Adrenal gland (tissue), 12 donors: ENCODE measurements around the gene LRFN4. TPM values are rescaled to one million over a fixed set of nuclear protein-coding genes. Genes with fewer than 3 reads are reported as not detected.
"Not testable (repeated sequence)": the region's sequence is repeated elsewhere in the genome, so short reads cannot be mapped to it uniquely, and the experiment has no call there.

ENCODE experiments used
- DNase-seq, 7 donors: peaks; one replicate each; pipeline ENCODE4 v3.0.0-alpha.2; 2019 to 2020
- H3K27ac ChIP-seq, 5 donors: fragments of 200-600 bp; sonication (generic) in 4 of 5; 1 replicate in 3 of 5; 2 replicates in 2 of 5; pipeline versions ENCODE4 v1.5.1 to v1.8.0; 2016 to 2020; ENCODE audit warnings: mild to moderate bottlenecking in 1 of 5
- H3K27me3 ChIP-seq: fragments of 200-600 bp; 2 replicates; pipeline ENCODE4 v1.8.0; 2021
- H3K36me3 ChIP-seq, 2 donors: fragments of 200-600 bp; replicated peaks in 1 of 2; 1 replicate in 1 of 2; 2 replicates in 1 of 2; pipeline versions ENCODE4 v1.5.1 to v1.8.0; 2018 to 2022
- H3K4me1 ChIP-seq, 2 donors: fragments of 200-600 bp; replicated peaks in 1 of 2; 1 replicate in 1 of 2; 2 replicates in 1 of 2; pipeline versions ENCODE4 v1.5.1 to v1.8.0; 2018 to 2021
- H3K4me3 ChIP-seq, 4 donors: fragments of 200-600 bp; sonication (generic) in 3 of 4; one replicate each; pipeline ENCODE4 v1.5.1; 2016 to 2018
- H3K9me3 ChIP-seq, 3 donors: fragments of 200-600 bp; sonication (generic) in 1 of 3; replicated peaks in 1 of 3; 1 replicate in 2 of 3; 2 replicates in 1 of 3; pipeline versions ENCODE4 v1.5.1 to v1.8.0; 2016 to 2021
- CTCF ChIP-seq, 6 experiments: fragments of 450-650 bp in 4 of 6; fragments of 200-600 bp in 2 of 6; sonication (generic) in 1 of 6; IDR thresholded peaks; 1 replicate in 5 of 6; 2 replicates in 1 of 6; pipeline versions ENCODE4 v1.5.1 to v1.8.0; 2016 to 2021; ENCODE audit warnings: antibody characterized with exemption in 6 of 6, mild to moderate bottlenecking in 2 of 6, moderate library complexity in 1 of 6
- POLR2A ChIP-seq, 2 donors: fragments of 450-650 bp; IDR thresholded peaks; one replicate each; pipeline ENCODE4 v1.6.1; 2017; ENCODE audit warnings: antibody characterized with exemption in 2 of 2, mild to moderate bottlenecking in 2 of 2, moderate library complexity in 1 of 2
- WGBS, 4 donors: extraction: QIAGEN DNeasy Blood & Tissue Kit in 2 of 4; methylation state at CpG; one replicate each; pipeline versions ENCODE4 v1.1.5 to v1.1.7; 2013 to 2017; 5-methylcytosine and 5-hydroxymethylcytosine counted together
- intact Hi-C, 2 donors: fragments of 100-400 bp; cut with DNase I; formaldehyde crosslinking; loops; one replicate each; pipeline versions ENCODE4 v1.14.1 to v1.15.0; 2022 to 2023
- polyA plus RNA-seq, 3 donors: library from polyadenylated mRNA; stranded (reverse); fragments of 200-250 nt in 2 of 3; fragments of 350-450 nt in 1 of 3; fragmentation: Illumina TruSeq in 1 of 3; extraction: RNeasy Lipid Tissue Mini Kit (QIAGEN cat#74804) in 1 of 3; gene quantifications; one replicate each; pipeline ENCODE4 v1.2.3, GENCODE V29; 2013 to 2014
- total RNA-seq, 9 donors: library from RNA; depleted of rRNA in 4 of 9; stranded (reverse); fragments of >200 nt in 4 of 9; fragments of 120-200 nt in 1 of 9; fragmentation: NEBNext Ultra II Directional in 1 of 9; extraction: Animal tissue kit (Norgen Biotek cat#: 25700) in 1 of 9; gene quantifications; one replicate each; pipeline versions ENCODE4 v1.1.0 to v1.2.4, GENCODE V29; 2013 to 2023
- donor health status: healthy with polysubstance abuse.
- donor health status: Bipolar disorder and iron deficiency.
- donor health status: DM: yes; HTN: yes; CAD: no.
- donor health status: DM: no; HTN: no; CAD: no.
- donor health status: DM: no; HTN: no; CAD: no.
- donor health status: DM: yes; HTN: yes; CAD: no.

Gene LRFN4
- total and polyA plus RNA-seq, 12 donors: 0.24 to 74.3 (median 16.3) TPM

GRCh38 chr11:66820901-66821300 lies 36.0 kb upstream of the LRFN4 start:
- 87 to 91% (median 89%) methylated on average over 3 of the region's 3 CpGs for whole genome bisulfite sequencing, 4 donors
- no peaks in the 10 kb centered on the region for H3K27me3 ChIP-seq

GRCh38 chr11:66823700-66824099 lies 33.2 kb upstream of the LRFN4 start:
- TF ChIP-seq POLR2A (IDR thresholded peaks at IDR 0.05) (no peak), CTCF (IDR thresholded peaks at IDR 0.05) (no peak)
- intact Hi-C loops: no loop called here
- DNase-seq: no peak
- no peaks in the 10 kb centered on the region for H3K4me1 ChIP-seq
- H3K36me3 ChIP-seq: no peaks in the 10 kb centered on the region
- 93 to 97% (median 94%) methylated on average over 4 of the region's 4 CpGs for WGBS, 4 donors
- no peak overlapping the region for H3K4me3 ChIP-seq
- H3K9me3 ChIP-seq: no peaks in the 10 kb centered on the region
- H3K27me3 ChIP-seq: no peaks in the 10 kb centered on the region
- H3K27ac ChIP-seq: no peak overlapping the region

More at GRCh38 chr11:66820901-66821300, 36.0 kb upstream of the LRFN4 start:
- Histone ChIP-seq H3K27ac (no peak overlapping the region), H3K4me3 (no peak overlapping the region), H3K9me3 (no peaks in the 10 kb centered on the region), H3K4me1 (no peaks in the 10 kb centered on the region), H3K36me3 (no peaks in the 10 kb centered on the region)
- intact Hi-C loops: no loop called here
- TF ChIP-seq POLR2A (IDR thresholded peaks at IDR 0.05) (no peak), CTCF (IDR thresholded peaks at IDR 0.05) (no peak)
- no peak for DNase-seq

- intact Hi-C loops, H3K36me3 ChIP-seq: not testable (repeated sequence)
- 96 to 100% (median 97%) methylated on average over 3 to 4 of the region's 4 CpGs for WGBS, 4 donors
Observed at GRCh38 chr11:66824573-66824972, 32.3 kb upstream of the LRFN4 start.

GRCh38 chr11:66834539-66834845 lies 22.4 kb upstream of the LRFN4 start:
- peak in 1 of 6 experiments; percentile 2 for TF ChIP-seq CTCF (IDR thresholded peaks at IDR 0.05)
- no peak for TF ChIP-seq POLR2A (IDR thresholded peaks at IDR 0.05)

More at GRCh38 chr11:66824573-66824972, 32.3 kb upstream of the LRFN4 start:
- H3K4me3 ChIP-seq, H3K9me3 ChIP-seq, H3K27ac ChIP-seq, DNase-seq, H3K4me1 ChIP-seq, H3K27me3 ChIP-seq: not testable (repeated sequence)

GRCh38 chr11:66834943-66835342 lies 21.9 kb upstream of the LRFN4 start:
- Histone ChIP-seq H3K36me3 (no peaks in the 10 kb centered on the region), H3K27me3 (no peaks in the 10 kb centered on the region), H3K4me1 (peaks cover 12 to 26% of the 10 kb centered on the region in 2 donors), H3K9me3 (no peaks in the 10 kb centered on the region), H3K4me3 (no peak overlapping the region), H3K27ac (peak overlapping the region; percentile 41 to 89 (median 76))
- intact Hi-C loops: loop anchor here in 1 of 2 donors (5.0 kb wide), 1 partner anchor 143 kb away; no protein-coding TSS in a partner anchor
- DNase-seq: peak in 2 of 7 donors; percentile 33
- TF ChIP-seq CTCF (IDR thresholded peaks at IDR 0.05): no peak
- no peak for TF ChIP-seq POLR2A (IDR thresholded peaks at IDR 0.05)
- 28 to 51% (median 40%) methylated on average over 5 of the region's 5 CpGs for WGBS, 4 donors

More at GRCh38 chr11:66834539-66834845, 22.4 kb upstream of the LRFN4 start:
- peak overlapping the region; percentile 41 to 89 (median 76) for H3K27ac ChIP-seq
- no peak for DNase-seq
- peaks cover 12 to 21% of the 10 kb centered on the region in 2 donors for H3K4me1 ChIP-seq
- intact Hi-C loops: loop anchor here in 1 of 2 donors (5.0 kb wide), 1 partner anchor 142 kb away; no protein-coding TSS in a partner anchor
- H3K36me3 ChIP-seq: no peaks in the 10 kb centered on the region
- WGBS, 4 donors: 38 to 57% (median 50%) methylated on average over 4 of the region's 4 CpGs
- H3K4me3 ChIP-seq: no peak overlapping the region
- no peaks in the 10 kb centered on the region for H3K27me3 ChIP-seq
- no peaks in the 10 kb centered on the region for H3K9me3 ChIP-seq
